Trophoblast cell (in vitro differentiated cells and primary cell): ENCODE measurements around the gene LLGL1.

Experiments
- DNase-seq, 2 donors: peaks; one replicate each; pipeline ENCODE4 v3.0.0-alpha.2; 2016
- H2AFZ ChIP-seq: 2 replicates; pipeline ENCODE4 v1.6.1; 2013; ENCODE audit warnings: low read length, moderate library complexity, mild to moderate bottlenecking; ENCODE audit not compliant: insufficient read depth, poor library complexity
- H2AK5ac ChIP-seq: 2 replicates; pipeline ENCODE4 v1.6.1; 2013; ENCODE audit warnings: mild to moderate bottlenecking, low read length
- H2BK120ac ChIP-seq: 2 replicates; pipeline ENCODE4 v1.6.1; 2013; ENCODE audit warnings: low read length, mild to moderate bottlenecking, moderate library complexity; ENCODE audit not compliant: insufficient read depth, poor library complexity
- H2BK12ac ChIP-seq: 2 replicates; pipeline ENCODE4 v1.6.1; 2013; ENCODE audit warnings: mild to moderate bottlenecking, low read length, moderate library complexity
- H2BK5ac ChIP-seq: 2 replicates; pipeline ENCODE4 v1.6.1; 2013; ENCODE audit warnings: low read length, low read depth, moderate library complexity, mild to moderate bottlenecking; ENCODE audit not compliant: poor library complexity
- H3K14ac ChIP-seq: 2 replicates; pipeline ENCODE4 v1.6.1; 2013; ENCODE audit warnings: mild to moderate bottlenecking, low read length
- H3K18ac ChIP-seq: 2 replicates; pipeline ENCODE4 v1.6.1; 2013; ENCODE audit warnings: mild to moderate bottlenecking, low read length
- H3K23ac ChIP-seq: 2 replicates; pipeline ENCODE4 v1.6.1; 2013; ENCODE audit warnings: low read length
- H3K27ac ChIP-seq: 2 replicates; pipeline ENCODE4 v1.5.1; 2013; ENCODE audit warnings: low read depth, mild to moderate bottlenecking, inconsistent platforms, low read length, moderate library complexity
- H3K27me3 ChIP-seq: 2 replicates; pipeline ENCODE4 v1.6.1; 2013; ENCODE audit warnings: inconsistent platforms, mild to moderate bottlenecking, low read length, moderate library complexity; ENCODE audit not compliant: insufficient read depth
- H3K36me3 ChIP-seq, 2 experiments: 1 replicate in 1 of 2; 2 replicates in 1 of 2; pipeline ENCODE4 v1.6.1; 2013; ENCODE audit warnings: low read length in 2 of 2, mild to moderate bottlenecking in 2 of 2, moderate library complexity in 1 of 2; ENCODE audit not compliant: insufficient read depth in 2 of 2, control insufficient read depth in 1 of 2
- H3K4ac ChIP-seq: 2 replicates; pipeline ENCODE4 v1.6.1; 2013; ENCODE audit warnings: low read depth, mild to moderate bottlenecking, low read length, moderate library complexity
- H3K4me1 ChIP-seq, 2 experiments: 1 replicate in 1 of 2; 2 replicates in 1 of 2; pipeline ENCODE4 v1.6.1; 2013; ENCODE audit warnings: low read length in 2 of 2, mild to moderate bottlenecking in 2 of 2, moderate library complexity in 1 of 2; ENCODE audit not compliant: insufficient read depth in 2 of 2, control insufficient read depth in 1 of 2
- H3K4me2 ChIP-seq: 2 replicates; pipeline ENCODE4 v1.6.1; 2013; ENCODE audit warnings: inconsistent platforms, mild to moderate bottlenecking, low read length, moderate library complexity
- H3K4me3 ChIP-seq: 2 replicates; pipeline ENCODE4 v1.5.1; 2013; ENCODE audit warnings: mild to moderate bottlenecking, low read depth, low read length, inconsistent platforms
- H3K79me1 ChIP-seq: one replicate; pipeline ENCODE4 v1.6.1; 2013; ENCODE audit warnings: low read length
- H3K79me2 ChIP-seq: 2 replicates; pipeline ENCODE4 v1.6.1; 2013; ENCODE audit warnings: low read length, mild to moderate bottlenecking; ENCODE audit not compliant: control insufficient read depth, insufficient read depth, poor library complexity
- H3K9ac ChIP-seq: 2 replicates; pipeline ENCODE4 v1.6.1; 2013; ENCODE audit warnings: mild to moderate bottlenecking, low read length
- H3K9me3 ChIP-seq: 2 replicates; pipeline ENCODE4 v1.6.1; 2013; ENCODE audit warnings: low read depth, mild to moderate bottlenecking, control low read depth, inconsistent platforms, low read length; ENCODE audit not compliant: insufficient read depth
- H4K12ac ChIP-seq: 2 replicates; pipeline ENCODE4 v1.6.1; 2013; ENCODE audit warnings: low read depth, mild to moderate bottlenecking, low read length, moderate library complexity
- H4K8ac ChIP-seq: 2 replicates; pipeline ENCODE4 v1.6.1; 2013; ENCODE audit warnings: low read depth, mild to moderate bottlenecking, low read length, moderate library complexity
- H4K91ac ChIP-seq: one replicate; pipeline ENCODE4 v1.6.1; 2013; ENCODE audit warnings: low read depth, mild to moderate bottlenecking, low read length, moderate library complexity
- WGBS: extraction: QIAGEN DNeasy Blood & Tissue Kit; methylation state at CpG from one replicate; pipeline ENCODE4 v1.1.7; 2013; ENCODE audit warnings: missing lambda C conversion rate; ENCODE audit not compliant: insufficient read length, insufficient coverage; ENCODE audit errors: extremely low coverage; 5-methylcytosine and 5-hydroxymethylcytosine counted together

LLGL1 gene

DNA sequence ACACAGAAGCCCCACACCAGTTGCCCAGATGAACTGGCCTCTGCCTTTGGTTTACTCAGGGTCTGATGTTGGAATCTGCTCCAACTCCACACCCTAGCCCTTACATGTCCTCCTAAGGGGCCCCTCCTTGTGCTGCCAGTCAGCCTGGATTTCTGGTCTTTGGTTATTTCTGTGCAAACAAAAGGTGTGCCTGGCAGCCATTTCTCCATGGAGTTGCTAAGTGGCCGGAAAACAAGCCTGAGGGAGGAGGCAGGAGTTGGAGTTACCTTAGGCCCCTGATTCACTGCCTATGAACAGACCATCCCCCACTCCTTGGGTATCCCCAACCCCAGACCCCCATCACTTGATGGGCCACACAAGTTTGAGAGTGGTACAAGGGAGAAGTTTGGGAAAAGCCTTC lies 46.2 kb upstream of the LLGL1 start:
- Histone ChIP-seq H4K12ac (no peak overlapping the region), H2BK12ac (no peak overlapping the region), H4K91ac (no peak overlapping the region), H3K4me3 (no peak overlapping the region), H3K4ac (no peak overlapping the region), H3K4me2 (no peak overlapping the region), H3K79me2 (peaks cover 10% of the 10 kb centered on the region), H3K4me1 (peaks cover 5 to 7% of the 10 kb centered on the region in 2 experiments), H2BK120ac (no peak overlapping the region), H3K9me3 (peaks cover 2% of the 10 kb centered on the region), H3K36me3 (no peaks in the 10 kb centered on the region), H3K14ac (no peak overlapping the region), H3K9ac (no peak overlapping the region), H4K8ac (no peak overlapping the region), H2AFZ (no peak overlapping the region), H3K79me1 (peaks cover 13% of the 10 kb centered on the region), H2AK5ac (no peak overlapping the region), H3K23ac (no peak overlapping the region), H2BK5ac (no peak overlapping the region), H3K27me3 (no peaks in the 10 kb centered on the region), H3K18ac (no peak overlapping the region), H3K27ac (no peak overlapping the region)
- DNase-seq = no peak
- no CpG with 5 or more reads among the region's 1 CpG for WGBS

GRCh38 chr17:18179804-18180203 lies 45.6 kb upstream of the LLGL1 start:
- H3K27ac ChIP-seq = no peak overlapping the region
- WGBS = no CpG with 5 or more reads among the region's 7 CpGs
- H4K8ac ChIP-seq = no peak overlapping the region
- H3K23ac ChIP-seq = no peak overlapping the region
- no peak overlapping the region for H4K12ac ChIP-seq
- no peak overlapping the region for H3K18ac ChIP-seq
- no peak for DNase-seq
- H3K4me2 ChIP-seq = no peak overlapping the region
- no peak overlapping the region for H2AFZ ChIP-seq
- H2AK5ac ChIP-seq = no peak overlapping the region
- H2BK120ac ChIP-seq = no peak overlapping the region
- no peak overlapping the region for H3K14ac ChIP-seq
- no peak overlapping the region for H3K4me3 ChIP-seq
- no peaks in the 10 kb centered on the region for H3K27me3 ChIP-seq
- H2BK12ac ChIP-seq = no peak overlapping the region
- peaks cover 2% of the 10 kb centered on the region for H3K9me3 ChIP-seq
- H3K36me3 ChIP-seq = no peaks in the 10 kb centered on the region
- H2BK5ac ChIP-seq = no peak overlapping the region
- H3K4ac ChIP-seq = no peak overlapping the region
- no peak overlapping the region for H4K91ac ChIP-seq
- H3K79me1 ChIP-seq = peaks cover 13% of the 10 kb centered on the region
- no peak overlapping the region for H3K9ac ChIP-seq
- H3K79me2 ChIP-seq = peaks cover 16% of the 10 kb centered on the region
- peaks cover 8 to 9% of the 10 kb centered on the region in 2 experiments for H3K4me1 ChIP-seq

DNA sequence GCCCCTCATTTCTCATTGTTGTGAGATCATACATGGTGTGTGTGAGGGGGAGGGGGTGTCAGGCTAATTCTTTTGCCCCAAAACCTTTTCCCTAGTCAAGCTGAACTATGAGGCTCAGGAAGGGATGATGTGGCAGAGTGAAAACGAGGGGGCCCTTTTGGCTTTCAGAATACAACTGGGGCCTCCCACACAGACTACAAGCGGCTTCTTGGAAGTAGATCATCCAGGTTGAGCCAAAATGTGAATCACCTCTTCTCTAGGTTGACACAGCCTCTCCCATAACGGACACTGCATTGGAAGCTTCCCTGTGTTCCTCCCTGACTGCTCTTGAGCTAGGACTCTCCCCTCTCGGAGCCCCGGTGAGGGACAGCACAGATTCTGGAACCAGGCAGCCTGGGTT lies 44.1 kb upstream of the LLGL1 start:
- peaks cover 24% of the 10 kb centered on the region for H3K79me2 ChIP-seq
- H2AK5ac ChIP-seq = no peak overlapping the region
- no peaks in the 10 kb centered on the region for H3K27me3 ChIP-seq
- H4K91ac ChIP-seq = no peak overlapping the region
- H3K4me1 ChIP-seq = peaks cover 17 to 19% of the 10 kb centered on the region in 2 experiments
- WGBS = no CpG with 5 or more reads among the region's 5 CpGs
- no peak for DNase-seq
- no peak overlapping the region for H3K14ac ChIP-seq
- no peak overlapping the region for H3K27ac ChIP-seq
- H3K9me3 ChIP-seq = peaks cover 2% of the 10 kb centered on the region
- no peak overlapping the region for H2AFZ ChIP-seq
- H2BK120ac ChIP-seq = no peak overlapping the region
- H2BK5ac ChIP-seq = no peak overlapping the region
- peaks cover 13% of the 10 kb centered on the region for H3K79me1 ChIP-seq
- H4K8ac ChIP-seq = no peak overlapping the region
- no peak overlapping the region for H3K18ac ChIP-seq
- H3K4me2 ChIP-seq = no peak overlapping the region
- no peak overlapping the region for H4K12ac ChIP-seq
- H3K4me3 ChIP-seq = no peak overlapping the region
- no peak overlapping the region for H3K4ac ChIP-seq
- no peak overlapping the region for H2BK12ac ChIP-seq
- H3K23ac ChIP-seq = no peak overlapping the region
- peaks cover 0 to 2% of the 10 kb centered on the region in 2 experiments for H3K36me3 ChIP-seq
- H3K9ac ChIP-seq = no peak overlapping the region

GRCh38 chr17:18182110-18182977 lies 43.1 kb upstream of the LLGL1 start:
- peaks cover 0 to 2% of the 10 kb centered on the region in 2 experiments for H3K36me3 ChIP-seq
- peak overlapping the region; percentile 89 for H2AK5ac ChIP-seq
- no CpG with 5 or more reads among the region's 28 CpGs for WGBS

More at GRCh38 chr17:18182110-18182977, 43.1 kb upstream of the LLGL1 start:
- Histone ChIP-seq H3K27me3 (no peaks in the 10 kb centered on the region), H4K8ac (peak overlapping the region; percentile 80), H3K9ac (peak overlapping the region; percentile 81), H3K9me3 (peaks cover 2% of the 10 kb centered on the region), H3K4me2 (peak overlapping the region; percentile 69), H3K27ac (peak overlapping the region; percentile 98), H4K12ac (peak overlapping the region; percentile 93), H3K18ac (peak overlapping the region; percentile 84), H2BK120ac (peak overlapping the region; percentile 96), H3K4ac (peak overlapping the region; percentile 78), H2AFZ (peak overlapping the region; percentile 32), H3K23ac (no peak overlapping the region), H3K79me2 (peaks cover 26% of the 10 kb centered on the region), H3K4me1 (peaks cover 25 to 27% of the 10 kb centered on the region in 2 experiments), H3K4me3 (peak overlapping the region; percentile 84), H3K79me1 (peaks cover 13% of the 10 kb centered on the region), H2BK12ac (peak overlapping the region; percentile 63), H2BK5ac (peak overlapping the region; percentile 96), H3K14ac (peak overlapping the region; percentile 86), H4K91ac (peak overlapping the region; percentile 94)
- peak in 1 of 2 donors; percentile 23 for DNase-seq
